GM12878 (cell line): ENCODE measurements around the gene SLC19A1.
A peak's percentile ranks its signal among the peaks of the same experiment; 100 is the strongest.

Experiments
- CEBPB ChIP-seq, 2 experiments: fragments of 150-350 bp in 1 of 2; IDR thresholded peaks; 2 replicates each; pipeline ENCODE4 v1.6.1; 2012 to 2014; ENCODE audit warnings: low read depth in 2 of 2, low read length in 2 of 2, borderline replicate concordance in 1 of 2, inconsistent platforms in 1 of 2
- CREB1 ChIP-seq: IDR thresholded peaks from 2 replicates; pipeline ENCODE4 v1.6.1; 2012; ENCODE audit warnings: low read depth, mild to moderate bottlenecking, inconsistent platforms
- CTCF ChIP-seq, 3 experiments: IDR thresholded peaks in 2 of 3; conservative IDR thresholded peaks in 1 of 3; 2 replicates each; pipeline ENCODE4 v1.5.1; 2011; ENCODE audit warnings: low read depth in 3 of 3, low read length in 3 of 3, mild to moderate bottlenecking in 3 of 3, control low read depth in 2 of 3, moderate library complexity in 2 of 3, inconsistent platforms in 1 of 3, mixed read lengths in 1 of 3; ENCODE audit not compliant: control insufficient read depth in 2 of 3, insufficient read depth in 1 of 3; ENCODE audit errors: extremely low read depth in 1 of 3
- EP300 ChIP-seq, 2 experiments: fragments of 150-350 bp in 1 of 2; IDR thresholded peaks; 2 replicates each; pipeline ENCODE4 v1.6.1; 2011 to 2012; ENCODE audit warnings: low read depth in 2 of 2, low read length in 2 of 2, borderline replicate concordance in 1 of 2, improper control_type of control experiment in 1 of 2, inconsistent platforms in 1 of 2; ENCODE audit not compliant: control insufficient read depth in 1 of 2
- ESRRA ChIP-seq: IDR thresholded peaks from 2 replicates; pipeline ENCODE4 v1.6.1; 2012; ENCODE audit warnings: mild to moderate bottlenecking, low read length, improper control_type of control experiment
- FOS ChIP-seq: IDR thresholded peaks from 3 replicates; pipeline ENCODE4 v1.6.1; 2011; ENCODE audit warnings: borderline replicate concordance; ENCODE audit not compliant: insufficient read length; ENCODE audit errors: extremely low read depth
- HDAC6 ChIP-seq: fragments of 200-600 bp; sonication (generic); IDR thresholded peaks from one replicate; pipeline ENCODE4 v1.8.0; 2017; ENCODE audit warnings: antibody characterized with exemption; ENCODE audit not compliant: unreplicated experiment
- JUND ChIP-seq: IDR thresholded peaks from 2 replicates; pipeline ENCODE4 v1.6.1; 2012; ENCODE audit warnings: low read depth, mild to moderate bottlenecking, low read length, improper control_type of control experiment, moderate library complexity
- NFYB ChIP-seq: IDR thresholded peaks from 2 replicates; pipeline ENCODE4 v1.6.1; 2011; ENCODE audit warnings: low read depth, mild to moderate bottlenecking, low read length, improper control_type of control experiment, moderate library complexity; ENCODE audit not compliant: insufficient read depth
- POLR2A ChIP-seq: IDR thresholded peaks from 2 replicates; pipeline ENCODE4 v1.6.1; 2011; ENCODE audit warnings: low read depth, mild to moderate bottlenecking, low read length
- SMAD5 ChIP-seq: IDR thresholded peaks from 2 replicates; pipeline ENCODE4 v1.6.1; 2016; ENCODE audit warnings: antibody characterized with exemption, low read depth
- YBX1 ChIP-seq: fragments of 450-650 bp; IDR thresholded peaks from 2 replicates; pipeline ENCODE4 v1.6.1; 2016; ENCODE audit warnings: antibody characterized with exemption
- ZBTB11 ChIP-seq: fragments of 450-650 bp; formaldehyde crosslinking; IDR thresholded peaks from 2 replicates; pipeline ENCODE4 v1.5.0; 2022; ENCODE audit warnings: mild to moderate bottlenecking, missing genetic modification characterization

GRCh38 chr21:45591619-45592207 is 49.5 kb upstream of the SLC19A1 start:
- TF ChIP-seq POLR2A (no peak), CTCF (IDR thresholded peaks at IDR 0.05 in 2 of 3, conservative IDR thresholded peaks at IDR 0.05 in 1 of 3; ENCODE audit: control insufficient read depth in 2 of 3, extremely low read depth in 1 of 3, insufficient read depth in 1 of 3, low read depth in 3 of 3, low read length in 3 of 3) (no peak), ESRRA (no peak), EP300 (IDR thresholded peaks at IDR 0.05; ENCODE audit: borderline replicate concordance in 1 of 2, control insufficient read depth in 1 of 2, low read depth in 2 of 2, low read length in 2 of 2) (peak in 1 of 2 experiments; percentile 20; a peak in 1 of 4 replicates), CREB1 (no peak), CEBPB (IDR thresholded peaks at IDR 0.05; ENCODE audit: borderline replicate concordance in 1 of 2, low read depth in 2 of 2, low read length in 2 of 2) (no peak), YBX1 (no peak), FOS (no peak), HDAC6 (no peak), JUND (no peak), NFYB (no peak), ZBTB11 (no peak), SMAD5 (no peak)
